RWPE2 (cell line): Measurements from ENCODE around the gene CAMK1D.

Source experiments
- ATAC-seq: fragments of 200-7000 bp; cut with Tn5 transposase; 3 replicates; pipeline ENCODE4 v1.9.1; 2021; ENCODE audit warnings: low read depth
- DNase-seq: peaks from one replicate; pipeline ENCODE4 v3.0.0-alpha.2; 2020; ENCODE audit warnings: low spot score
- H3K27ac ChIP-seq: fragments of 450-650 bp; 2 replicates; pipeline ENCODE4 v1.5.1; 2017; ENCODE audit warnings: mild to moderate bottlenecking; ENCODE audit not compliant: poor library complexity, severe bottlenecking
- H3K27me3 ChIP-seq: fragments of 250-450 bp; sonication (Bioruptor Pico); 2 replicates; pipeline ENCODE4 v1.5.1; 2021; ENCODE audit warnings: mild to moderate bottlenecking, moderate library complexity; ENCODE audit not compliant: insufficient read depth, poor library complexity, severe bottlenecking
- H3K36me3 ChIP-seq: fragments of 250-450 bp; sonication (Bioruptor Pico); 2 replicates; pipeline ENCODE4 v1.5.1; 2020; ENCODE audit warnings: low read depth, mild to moderate bottlenecking, moderate library complexity
- H3K4me1 ChIP-seq: fragments of 250-450 bp; sonication (Bioruptor Pico); 2 replicates; pipeline ENCODE4 v1.5.1; 2021; ENCODE audit warnings: mild to moderate bottlenecking, moderate library complexity; ENCODE audit not compliant: insufficient read depth, poor library complexity, severe bottlenecking
- H3K4me3 ChIP-seq: fragments of 250-450 bp; sonication (Bioruptor Pico); 2 replicates; pipeline ENCODE4 v1.5.1; 2021; ENCODE audit warnings: mild to moderate bottlenecking, moderate library complexity; ENCODE audit not compliant: severe bottlenecking
- H3K9me3 ChIP-seq: fragments of 250-450 bp; sonication (Bioruptor Pico); 2 replicates; pipeline ENCODE4 v1.5.1; 2021; ENCODE audit warnings: mild to moderate bottlenecking, moderate library complexity; ENCODE audit not compliant: severe bottlenecking
- CTCF ChIP-seq: fragments of 450-650 bp; IDR thresholded peaks from one replicate; pipeline ENCODE4 v1.5.1; 2017; ENCODE audit warnings: mild to moderate bottlenecking, moderate library complexity; ENCODE audit not compliant: poor library complexity, severe bottlenecking

CAMK1D gene

GRCh38 chr10:12690525-12691126 is 341.3 kb downstream of the CAMK1D start:
- Histone ChIP-seq H3K36me3 (no peaks in the 10 kb centered on the region), H3K27ac (no peak overlapping the region)
- no peak for TF ChIP-seq CTCF

GRCh38 chr10:12691596-12691995 is 342.2 kb downstream of the CAMK1D start:
- ATAC-seq = no peak
- H3K27ac ChIP-seq = no peak overlapping the region
- DNase-seq = no peak

More at GRCh38 chr10:12690525-12691126, 341.3 kb downstream of the CAMK1D start:
- Histone ChIP-seq H3K27me3 (no peaks in the 10 kb centered on the region), H3K9me3 (no peaks in the 10 kb centered on the region), H3K4me3 (no peak overlapping the region), H3K4me1 (no peaks in the 10 kb centered on the region)
- ATAC-seq = no peak
- DNase-seq = no peak

DNA sequence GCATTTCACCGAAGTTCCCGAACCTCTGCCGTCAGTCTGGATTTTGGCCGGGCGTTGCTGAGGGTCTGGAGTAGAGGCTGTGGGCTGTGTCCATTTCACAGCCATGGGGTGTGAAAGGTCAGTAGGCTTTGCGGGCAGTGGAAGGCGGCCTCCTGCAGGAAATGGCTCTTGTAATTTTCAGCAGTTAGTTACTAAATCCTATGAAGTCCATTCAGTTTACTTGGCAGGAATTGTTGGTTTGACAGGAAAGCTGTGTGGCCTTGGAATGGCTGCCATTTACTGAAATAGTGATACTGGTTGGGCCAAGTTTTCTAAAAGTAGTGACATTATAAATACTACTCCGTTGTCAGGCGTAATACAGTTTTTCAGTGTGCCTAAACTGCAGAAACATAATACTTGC is 348.4 kb downstream of the CAMK1D start:
- no peaks in the 10 kb centered on the region for H3K27me3 ChIP-seq
- no peak overlapping the region for H3K27ac ChIP-seq
- ATAC-seq (no peak), DNase-seq (no peak)
- H3K4me3 ChIP-seq = no peak overlapping the region
- H3K36me3 ChIP-seq = no peaks in the 10 kb centered on the region
- H3K9me3 ChIP-seq = no peaks in the 10 kb centered on the region
- peaks cover 22% of the 10 kb centered on the region for H3K4me1 ChIP-seq
- no peak for TF ChIP-seq CTCF

More at GRCh38 chr10:12691596-12691995, 342.2 kb downstream of the CAMK1D start:
- Histone ChIP-seq H3K27me3 (no peaks in the 10 kb centered on the region), H3K9me3 (no peaks in the 10 kb centered on the region), H3K4me1 (no peaks in the 10 kb centered on the region), H3K36me3 (no peaks in the 10 kb centered on the region), H3K4me3 (no peak overlapping the region)
- TF ChIP-seq CTCF = no peak

DNA sequence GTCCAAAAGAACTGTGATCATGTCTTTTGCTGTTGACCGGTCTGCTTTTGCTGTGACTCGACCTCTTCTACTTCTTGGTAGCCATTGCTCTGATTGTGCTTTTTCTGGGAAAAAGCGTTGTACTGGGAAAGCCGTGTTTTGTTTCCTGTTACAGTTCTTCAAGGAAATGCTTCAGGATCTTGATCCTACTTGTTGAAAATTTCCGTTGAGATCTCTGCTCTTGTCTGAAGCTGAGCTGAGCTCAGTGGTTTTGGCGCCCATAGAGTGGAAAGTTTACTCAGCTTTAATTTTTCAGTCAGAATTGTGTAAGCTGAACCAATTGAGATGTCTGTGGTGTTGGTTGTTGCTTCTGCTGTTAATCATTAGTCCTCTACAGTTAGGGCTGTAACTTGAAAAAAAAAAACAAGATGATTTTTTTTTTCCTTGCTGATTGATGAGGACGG is 349.9 kb downstream of the CAMK1D start:
- DNase-seq (no peak), ATAC-seq (no peak)
- H3K9me3 ChIP-seq = no peaks in the 10 kb centered on the region
- no peaks in the 10 kb centered on the region for H3K27me3 ChIP-seq
- H3K4me1 ChIP-seq = peaks cover 36% of the 10 kb centered on the region
- H3K4me3 ChIP-seq = no peak overlapping the region
- peak overlapping the region; percentile 33 for H3K27ac ChIP-seq
- no peak for TF ChIP-seq CTCF
- H3K36me3 ChIP-seq = no peaks in the 10 kb centered on the region

- Histone ChIP-seq H3K27ac (peak overlapping the region; percentile 33), H3K4me1 (peaks cover 43% of the 10 kb centered on the region), H3K4me3 (no peak overlapping the region), H3K27me3 (no peaks in the 10 kb centered on the region), H3K9me3 (no peaks in the 10 kb centered on the region), H3K36me3 (no peaks in the 10 kb centered on the region)
- DNase-seq = no peak
- no peak for TF ChIP-seq CTCF
- ATAC-seq = no peak
Measured at GRCh38 chr10:12699781-12700556, 350.6 kb downstream of the CAMK1D start.
